HG03558 (cell line): Measurements from ENCODE around the gene TMEM220.

ENCODE experiments used
- ATAC-seq: cut with Tn5 transposase; IDR thresholded peaks from one replicate; pipeline ENCODE4 v1.9.1; 2021; ENCODE audit warnings: moderate number of reproducible peaks; ENCODE audit not compliant: unreplicated experiment; ENCODE audit errors: extremely low read depth

Gene TMEM220

GRCh38 chr17:10755592-10756127 lies 25.8 kb upstream of the TMEM220 start:
- ATAC-seq: no peak

- no peak for ATAC-seq
These were observed 25.2 kb upstream of the TMEM220 start for GRCh38 chr17:10754861-10755591.

GRCh38 chr17:10754109-10754508 lies 24.3 kb upstream of the TMEM220 start:
- ATAC-seq: no peak

- no peak for ATAC-seq
These were observed 22.9 kb upstream of the TMEM220 start for GRCh38 chr17:10752696-10753095.

- ATAC-seq: no peak
These were observed 21.7 kb upstream of the TMEM220 start for GRCh38 chr17:10751563-10751962.

GRCh38 chr17:10750210-10750609 lies 20.4 kb upstream of the TMEM220 start:
- no peak for ATAC-seq

GRCh38 chr17:10748531-10749181 lies 18.8 kb upstream of the TMEM220 start:
- no peak for ATAC-seq

GRCh38 chr17:10745231-10745630 lies 15.4 kb upstream of the TMEM220 start:
- ATAC-seq: no peak

GRCh38 chr17:10744501-10745000 lies 14.7 kb upstream of the TMEM220 start:
- ATAC-seq: no peak

GRCh38 chr17:10743316-10744009 lies 13.6 kb upstream of the TMEM220 start:
- no peak for ATAC-seq

- ATAC-seq: no peak
These were observed 12.6 kb upstream of the TMEM220 start for GRCh38 chr17:10742431-10742830.

- ATAC-seq: no peak
These were observed 11.8 kb upstream of the TMEM220 start for GRCh38 chr17:10741416-10742135.

GRCh38 chr17:10739386-10739785 lies 9.6 kb upstream of the TMEM220 start:
- no peak for ATAC-seq

- no peak for ATAC-seq
These were observed 8.9 kb upstream of the TMEM220 start for GRCh38 chr17:10738521-10739258.

GRCh38 chr17:10737736-10738135 lies 7.9 kb upstream of the TMEM220 start:
- no peak for ATAC-seq

- no peak for ATAC-seq
These were observed 7.4 kb upstream of the TMEM220 start for GRCh38 chr17:10737168-10737622.

- no peak for ATAC-seq
These were observed 6.0 kb upstream of the TMEM220 start for GRCh38 chr17:10735821-10736220.

GRCh38 chr17:10735251-10735650 lies 5.4 kb upstream of the TMEM220 start:
- no peak for ATAC-seq

GRCh38 chr17:10733666-10734065 lies 3.8 kb upstream of the TMEM220 start:
- no peak for ATAC-seq
